ENCODE data around the gene CHKB. TPM values are rescaled to one million over a fixed set of nuclear protein-coding genes. Genes with fewer than 3 reads are reported as not detected.
"Not testable (repeated sequence)": the region's sequence is repeated elsewhere in the genome, so short reads cannot be mapped to it uniquely, and the experiment has no call there.

CHKB gene
- total and polyA plus RNA-seq, 8 donors, result 20.4 to 283 (median 31.7) TPM

DNA sequence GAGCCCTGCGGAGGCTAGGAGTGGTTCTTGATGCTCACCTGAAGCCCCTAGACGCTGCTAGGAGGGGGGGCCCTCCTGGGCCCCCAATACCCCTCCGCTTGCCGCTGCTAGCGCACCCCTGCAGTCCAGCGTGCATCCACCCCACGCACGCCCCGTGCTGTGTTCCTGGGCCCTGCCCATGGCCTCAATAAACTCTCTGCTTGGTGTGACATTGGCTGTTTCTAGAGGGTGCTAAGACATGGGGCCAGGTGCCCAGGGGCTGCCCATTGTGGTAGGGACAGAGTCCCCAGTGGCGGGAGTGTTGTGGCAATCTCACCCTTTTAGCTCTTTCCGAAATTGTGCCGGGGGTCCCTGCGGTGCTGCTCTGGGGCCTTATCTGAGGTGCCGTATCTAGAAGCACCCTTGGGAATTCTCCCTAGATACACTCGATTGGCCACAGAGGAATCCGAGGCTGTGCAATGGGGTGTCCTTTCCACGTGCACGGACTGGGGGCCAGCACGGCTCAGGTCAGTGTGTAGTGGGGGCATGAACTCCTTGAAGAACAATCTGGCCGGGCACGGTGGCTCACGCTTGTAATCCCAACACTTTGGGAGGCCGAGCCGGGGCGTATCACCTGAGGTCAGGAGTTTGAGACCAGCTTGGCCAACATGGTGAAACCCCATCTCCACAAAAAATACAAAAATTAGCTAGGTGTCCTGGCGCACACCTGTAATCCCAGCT, 28.9 kb upstream of the CHKB start:
- intact Hi-C loops (cut with DNase I), result loop anchor here in 1 of 3 donors (10.0 kb wide), 1 partner anchor 347 kb away; the partner anchor contains the start of gene MAPK12
- WGBS, 2 donors, result 84 to 90% methylated on average over 26 of the region's 26 CpGs
- Histone ChIP-seq H3K9me3 (no peaks in the 10 kb centered on the region), H3K27ac (no peak overlapping the region), H3K27me3 (no peaks in the 10 kb centered on the region), H3K36me3 (no peaks in the 10 kb centered on the region), H3K4me1 (no peaks in the 10 kb centered on the region), H3K4me3 (no peak overlapping the region)
- no peak for DNase-seq
- TF ChIP-seq, protein P1, sequence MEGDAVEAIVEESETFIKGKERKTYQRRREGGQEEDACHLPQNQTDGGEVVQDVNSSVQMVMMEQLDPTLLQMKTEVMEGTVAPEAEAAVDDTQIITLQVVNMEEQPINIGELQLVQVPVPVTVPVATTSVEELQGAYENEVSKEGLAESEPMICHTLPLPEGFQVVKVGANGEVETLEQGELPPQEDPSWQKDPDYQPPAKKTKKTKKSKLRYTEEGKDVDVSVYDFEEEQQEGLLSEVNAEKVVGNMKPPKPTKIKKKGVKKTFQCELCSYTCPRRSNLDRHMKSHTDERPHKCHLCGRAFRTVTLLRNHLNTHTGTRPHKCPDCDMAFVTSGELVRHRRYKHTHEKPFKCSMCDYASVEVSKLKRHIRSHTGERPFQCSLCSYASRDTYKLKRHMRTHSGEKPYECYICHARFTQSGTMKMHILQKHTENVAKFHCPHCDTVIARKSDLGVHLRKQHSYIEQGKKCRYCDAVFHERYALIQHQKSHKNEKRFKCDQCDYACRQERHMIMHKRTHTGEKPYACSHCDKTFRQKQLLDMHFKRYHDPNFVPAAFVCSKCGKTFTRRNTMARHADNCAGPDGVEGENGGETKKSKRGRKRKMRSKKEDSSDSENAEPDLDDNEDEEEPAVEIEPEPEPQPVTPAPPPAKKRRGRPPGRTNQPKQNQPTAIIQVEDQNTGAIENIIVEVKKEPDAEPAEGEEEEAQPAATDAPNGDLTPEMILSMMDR (IDR thresholded peaks at IDR 0.05), result no peak
- ATAC-seq, result no peak
- FAIRE-seq, result no peak

DNA sequence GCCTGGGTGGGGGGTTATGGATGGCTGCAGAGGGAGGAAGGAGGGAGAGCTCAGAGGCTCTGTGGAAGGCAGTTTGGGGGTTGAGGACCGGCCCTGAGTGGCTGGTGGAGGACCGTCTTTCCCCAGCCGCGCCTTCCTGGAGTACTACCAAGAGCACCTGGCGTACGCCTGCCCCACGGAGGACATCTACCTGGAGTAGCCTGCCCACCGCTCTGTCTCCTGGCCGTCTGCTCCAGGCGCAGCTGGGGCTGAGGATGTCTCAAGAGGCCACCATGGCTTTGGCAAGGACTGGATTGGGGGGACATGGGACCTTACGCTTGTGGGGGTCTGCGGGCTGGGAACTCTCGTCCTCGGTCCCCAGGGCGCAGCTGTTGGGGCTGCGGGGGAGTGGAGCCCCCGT, 27.9 kb upstream of the CHKB start:
- no peak for FAIRE-seq

GRCh38 chr22:50610041-50610451, 27.4 kb upstream of the CHKB start:
- Histone ChIP-seq H3K4me1 (no peaks in the 10 kb centered on the region), H3K9me3 (no peaks in the 10 kb centered on the region), H3K27me3 (no peaks in the 10 kb centered on the region), H3K27ac (no peak overlapping the region), H3K4me3 (no peak overlapping the region), H3K36me3 (no peaks in the 10 kb centered on the region)
- ATAC-seq, result no peak
- TF ChIP-seq, protein P1 (IDR thresholded peaks at IDR 0.05), result no peak
- peak in 1 of 6 donors; percentile 12 for DNase-seq
- intact Hi-C loops (cut with DNase I), result loop anchor here in 1 of 3 donors (10.0 kb wide), 1 partner anchor 345 kb away; the partner anchor contains the start of gene MAPK12
- FAIRE-seq, result no peak
- 75 to 79% methylated on average over 11 of the region's 11 CpGs for WGBS, 2 donors

More for the DNA sequence above, 27.9 kb upstream of the CHKB start:
- H3K4me3 ChIP-seq, result no peak overlapping the region
- no peaks in the 10 kb centered on the region for H3K9me3 ChIP-seq
- WGBS, 2 donors, result 76 to 83% methylated on average over 15 to 17 of the region's 17 CpGs
- DNase-seq (peak in 1 of 6 donors; percentile 13), ATAC-seq (no peak)
- intact Hi-C loops (cut with DNase I), result loop anchor here in 1 of 3 donors (10.0 kb wide), 1 partner anchor 346 kb away; the partner anchor contains the start of gene MAPK12
- no peak overlapping the region for H3K27ac ChIP-seq
- H3K4me1 ChIP-seq, result no peaks in the 10 kb centered on the region
- TF ChIP-seq, protein P1 (IDR thresholded peaks at IDR 0.05), result no peak
- no peaks in the 10 kb centered on the region for H3K36me3 ChIP-seq
- H3K27me3 ChIP-seq, result no peaks in the 10 kb centered on the region

DNA sequence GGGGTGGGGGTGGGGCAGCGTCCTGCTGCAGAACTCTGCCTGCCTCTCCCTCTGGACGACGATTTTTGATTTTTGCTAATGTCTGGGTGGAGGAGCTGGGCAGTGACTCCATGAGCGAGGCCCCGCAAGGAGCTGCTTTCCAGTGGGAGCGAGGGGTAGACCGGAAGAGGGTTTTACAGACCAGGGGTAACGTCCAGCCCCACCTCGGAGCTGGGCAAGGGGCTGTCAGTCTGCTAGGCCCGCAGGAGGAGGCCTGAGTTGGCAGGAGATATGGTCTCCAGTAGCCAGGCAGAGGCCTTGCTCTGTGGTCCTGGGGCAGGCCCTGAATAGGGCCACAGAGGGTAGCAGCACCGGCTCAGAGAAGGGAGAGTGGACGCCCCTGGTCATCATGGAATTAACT, 26.9 kb upstream of the CHKB start:
- H3K4me1 ChIP-seq, result no peaks in the 10 kb centered on the region
- TF ChIP-seq, protein P1 (IDR thresholded peaks at IDR 0.05), result no peak
- H3K9me3 ChIP-seq, result no peaks in the 10 kb centered on the region
- intact Hi-C loops (cut with DNase I), result no loop called here
- no peak for ATAC-seq
- no peak for DNase-seq
- no peak for FAIRE-seq
- H3K27me3 ChIP-seq, result no peaks in the 10 kb centered on the region
- 70 to 79% methylated on average over 12 of the region's 12 CpGs for WGBS, 2 donors
- no peaks in the 10 kb centered on the region for H3K36me3 ChIP-seq
- no peak overlapping the region for H3K4me3 ChIP-seq
- no peak overlapping the region for H3K27ac ChIP-seq

- no peaks in the 10 kb centered on the region for H3K27me3 ChIP-seq
- FAIRE-seq (no peak), DNase-seq (no peak), ATAC-seq (no peak)
- H3K4me1 ChIP-seq, result no peaks in the 10 kb centered on the region
- H3K9me3 ChIP-seq, result no peaks in the 10 kb centered on the region
- intact Hi-C loops (cut with DNase I), result no loop called here
- H3K4me3 ChIP-seq, result no peak overlapping the region
- 70 to 85% methylated on average over 10 of the region's 10 CpGs for WGBS, 2 donors
- H3K27ac ChIP-seq, result no peak overlapping the region
- H3K36me3 ChIP-seq, result no peaks in the 10 kb centered on the region
- TF ChIP-seq, protein P1 (IDR thresholded peaks at IDR 0.05), result no peak
Observed at GRCh38 chr22:50608996-50609395, 26.3 kb upstream of the CHKB start.

DNA sequence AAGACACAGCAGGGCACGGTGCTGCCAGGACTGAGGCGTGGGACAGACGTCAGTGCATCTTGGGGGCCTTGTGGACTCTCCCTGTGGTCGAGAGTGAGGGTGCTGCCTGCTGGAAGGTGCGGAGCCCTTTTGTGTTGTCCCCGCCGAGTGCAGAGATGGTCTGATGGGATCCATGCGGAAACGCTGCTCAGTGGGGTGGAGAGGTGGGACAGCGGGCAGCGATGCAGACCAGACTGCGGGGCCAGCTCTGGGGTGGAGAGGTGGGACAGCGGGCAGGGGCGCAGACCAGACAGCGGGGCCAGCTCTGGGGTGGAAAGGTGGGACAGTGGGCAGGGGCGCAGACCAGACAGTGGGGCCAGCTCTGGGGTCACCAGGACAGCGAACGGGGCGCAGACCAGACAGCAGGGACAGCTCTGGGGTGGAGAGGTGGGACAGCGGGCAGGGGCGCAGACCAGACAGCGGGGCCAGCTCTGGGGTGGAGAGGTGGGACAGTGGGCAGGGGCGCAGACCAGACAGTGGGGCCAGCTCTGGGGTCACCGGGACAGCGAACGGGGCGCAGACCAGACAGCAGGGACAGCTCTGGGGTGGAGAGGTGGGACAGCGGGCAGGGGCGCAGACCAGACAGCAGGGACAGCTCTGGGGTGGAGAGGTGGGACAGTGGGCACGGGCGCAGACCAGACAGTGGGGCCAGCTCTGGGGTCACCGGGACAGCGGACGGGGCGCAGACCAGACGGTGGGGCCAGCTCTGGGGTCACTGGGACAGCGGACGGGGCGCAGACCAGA, 25.6 kb upstream of the CHKB start:
- 73 to 78% methylated on average over 37 to 39 of the region's 39 CpGs for WGBS, 2 donors
- H3K4me1 ChIP-seq; FAIRE-seq; ATAC-seq; H3K27ac ChIP-seq; H3K36me3 ChIP-seq; H3K9me3 ChIP-seq; H3K27me3 ChIP-seq; H3K4me3 ChIP-seq; intact Hi-C loops (cut with DNase I); DNase-seq: not testable (repeated sequence)
